Ishikawa (cell line): Measurements from ENCODE around the gene PRSS1.

ENCODE experiments used
- CEBPB ChIP-seq: IDR thresholded peaks from 2 replicates; pipeline ENCODE4 v1.6.1; 2012
- CREB1 ChIP-seq: IDR thresholded peaks from 2 replicates; pipeline ENCODE4 v1.6.1; 2012; ENCODE audit warnings: low read depth
- EGR1 ChIP-seq: IDR thresholded peaks from 2 replicates; pipeline ENCODE4 v1.6.1; 2012
- EP300 ChIP-seq: IDR thresholded peaks from 2 replicates; pipeline ENCODE4 v1.6.1; 2012; ENCODE audit warnings: borderline replicate concordance
- FOXM1 ChIP-seq: IDR thresholded peaks from 2 replicates; pipeline ENCODE4 v1.6.1; 2012; ENCODE audit warnings: low read depth, borderline replicate concordance
- NFIC ChIP-seq: IDR thresholded peaks from 2 replicates; pipeline ENCODE4 v1.6.1; 2012
- RAD21 ChIP-seq: IDR thresholded peaks from 2 replicates; pipeline ENCODE4 v1.6.1; 2012; ENCODE audit warnings: low read depth
- TAF1 ChIP-seq: IDR thresholded peaks from 2 replicates; pipeline ENCODE4 v1.6.1; 2012; ENCODE audit warnings: low read depth, mild to moderate bottlenecking
- TCF12 ChIP-seq: IDR thresholded peaks from 2 replicates; pipeline ENCODE4 v1.6.1; 2012; ENCODE audit warnings: low read depth
- TEAD4 ChIP-seq: IDR thresholded peaks from 2 replicates; pipeline ENCODE4 v1.6.1; 2012
- YY1 ChIP-seq: IDR thresholded peaks from 2 replicates; pipeline ENCODE4 v1.6.1; 2012; ENCODE audit warnings: low read depth
- ZBTB7A ChIP-seq: IDR thresholded peaks from 2 replicates; pipeline ENCODE4 v1.6.1; 2012; ENCODE audit warnings: low read depth
- TF ChIP-seq, protein P1 (sequence below): IDR thresholded peaks from 2 replicates; pipeline ENCODE4 v1.6.1; 2012
- TF ChIP-seq, protein P2 (sequence below): IDR thresholded peaks from 2 replicates; pipeline ENCODE4 v1.6.1; 2012; ENCODE audit warnings: low read depth, mild to moderate bottlenecking
- TF ChIP-seq, protein P3 (sequence below): IDR thresholded peaks from 2 replicates; pipeline ENCODE4 v1.6.1; 2012

Gene PRSS1

DNA sequence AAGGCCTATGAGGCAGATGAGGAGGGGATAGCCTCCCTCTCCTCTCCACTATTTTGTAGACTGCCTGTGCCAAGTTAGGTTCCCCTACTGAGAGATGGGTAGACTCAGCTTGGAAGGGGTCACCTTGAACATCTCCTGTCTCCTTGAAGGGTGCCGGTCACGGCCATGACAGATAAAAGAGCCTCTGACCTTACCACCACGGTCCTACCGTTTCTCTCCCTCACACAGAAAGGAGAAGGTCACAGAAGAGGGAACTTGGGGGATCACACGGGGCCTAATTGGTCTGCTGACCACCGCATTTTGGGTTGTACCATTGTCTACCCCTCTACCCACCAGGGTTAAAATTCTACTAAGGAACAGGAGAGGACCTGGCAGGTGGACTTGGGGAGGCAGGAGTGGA, 38.5 kb downstream of the PRSS1 start:
- TF ChIP-seq CREB1: no peak
- no peak for TF ChIP-seq TEAD4
- no peak for TF ChIP-seq NFIC
- TF ChIP-seq, protein P1, sequence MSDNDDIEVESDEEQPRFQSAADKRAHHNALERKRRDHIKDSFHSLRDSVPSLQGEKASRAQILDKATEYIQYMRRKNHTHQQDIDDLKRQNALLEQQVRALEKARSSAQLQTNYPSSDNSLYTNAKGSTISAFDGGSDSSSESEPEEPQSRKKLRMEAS: no peak

DNA sequence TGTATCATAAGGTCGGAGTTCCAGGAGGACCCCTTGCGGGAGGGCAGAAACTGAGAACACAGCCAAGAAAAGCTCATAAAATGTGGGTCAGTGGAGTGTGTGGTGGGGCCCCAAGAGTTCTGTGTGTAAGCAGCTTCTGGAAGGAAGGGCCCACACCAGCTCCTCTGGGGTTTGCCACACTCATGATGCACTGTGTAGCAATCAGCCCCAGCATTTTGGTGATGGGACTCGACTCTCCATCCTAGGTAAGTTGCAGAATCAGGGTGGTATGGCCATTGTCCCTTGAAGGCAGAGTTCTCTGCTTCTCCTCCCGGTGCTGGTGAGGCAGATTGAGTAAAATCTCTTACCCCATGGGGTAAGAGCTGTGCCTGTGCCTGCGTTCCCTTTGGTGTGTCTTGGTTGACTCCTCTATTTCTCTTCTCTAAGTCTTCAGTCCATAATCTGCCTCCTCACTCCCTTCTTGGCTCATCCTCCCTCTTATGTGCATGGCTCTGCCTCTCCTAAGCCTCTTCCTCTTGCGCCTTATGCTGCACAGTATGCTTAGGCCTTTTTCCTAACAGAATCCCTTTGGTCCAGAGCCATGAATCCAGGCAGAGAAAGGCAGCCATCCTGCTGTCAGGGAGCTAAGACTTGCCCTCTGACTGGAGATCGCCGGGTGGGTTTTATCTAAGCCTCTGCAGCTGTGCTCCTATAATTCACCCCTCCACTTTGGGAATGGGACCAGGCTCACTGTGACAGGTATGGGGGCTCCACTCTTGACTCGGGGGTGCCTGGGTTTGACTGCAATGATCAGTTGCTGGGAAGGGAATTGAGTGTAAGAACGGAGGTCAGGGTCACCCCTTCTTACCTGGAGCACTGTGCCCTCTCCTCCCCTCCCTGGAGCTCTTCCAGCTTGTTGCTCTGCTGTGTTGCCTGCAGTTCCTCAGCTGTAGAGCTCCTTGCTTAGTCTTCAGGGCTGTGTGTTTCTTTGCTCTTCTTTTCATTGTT, 39.3 kb downstream of the PRSS1 start:
- TF ChIP-seq EGR1 (no peak), NFIC (no peak), TEAD4 (no peak), FOXM1 (no peak), TAF1 (no peak), CEBPB (no peak), TCF12 (no peak), YY1 (no peak)
- TF ChIP-seq, protein P2, sequence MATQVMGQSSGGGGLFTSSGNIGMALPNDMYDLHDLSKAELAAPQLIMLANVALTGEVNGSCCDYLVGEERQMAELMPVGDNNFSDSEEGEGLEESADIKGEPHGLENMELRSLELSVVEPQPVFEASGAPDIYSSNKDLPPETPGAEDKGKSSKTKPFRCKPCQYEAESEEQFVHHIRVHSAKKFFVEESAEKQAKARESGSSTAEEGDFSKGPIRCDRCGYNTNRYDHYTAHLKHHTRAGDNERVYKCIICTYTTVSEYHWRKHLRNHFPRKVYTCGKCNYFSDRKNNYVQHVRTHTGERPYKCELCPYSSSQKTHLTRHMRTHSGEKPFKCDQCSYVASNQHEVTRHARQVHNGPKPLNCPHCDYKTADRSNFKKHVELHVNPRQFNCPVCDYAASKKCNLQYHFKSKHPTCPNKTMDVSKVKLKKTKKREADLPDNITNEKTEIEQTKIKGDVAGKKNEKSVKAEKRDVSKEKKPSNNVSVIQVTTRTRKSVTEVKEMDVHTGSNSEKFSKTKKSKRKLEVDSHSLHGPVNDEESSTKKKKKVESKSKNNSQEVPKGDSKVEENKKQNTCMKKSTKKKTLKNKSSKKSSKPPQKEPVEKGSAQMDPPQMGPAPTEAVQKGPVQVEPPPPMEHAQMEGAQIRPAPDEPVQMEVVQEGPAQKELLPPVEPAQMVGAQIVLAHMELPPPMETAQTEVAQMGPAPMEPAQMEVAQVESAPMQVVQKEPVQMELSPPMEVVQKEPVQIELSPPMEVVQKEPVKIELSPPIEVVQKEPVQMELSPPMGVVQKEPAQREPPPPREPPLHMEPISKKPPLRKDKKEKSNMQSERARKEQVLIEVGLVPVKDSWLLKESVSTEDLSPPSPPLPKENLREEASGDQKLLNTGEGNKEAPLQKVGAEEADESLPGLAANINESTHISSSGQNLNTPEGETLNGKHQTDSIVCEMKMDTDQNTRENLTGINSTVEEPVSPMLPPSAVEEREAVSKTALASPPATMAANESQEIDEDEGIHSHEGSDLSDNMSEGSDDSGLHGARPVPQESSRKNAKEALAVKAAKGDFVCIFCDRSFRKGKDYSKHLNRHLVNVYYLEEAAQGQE: no peak

DNA sequence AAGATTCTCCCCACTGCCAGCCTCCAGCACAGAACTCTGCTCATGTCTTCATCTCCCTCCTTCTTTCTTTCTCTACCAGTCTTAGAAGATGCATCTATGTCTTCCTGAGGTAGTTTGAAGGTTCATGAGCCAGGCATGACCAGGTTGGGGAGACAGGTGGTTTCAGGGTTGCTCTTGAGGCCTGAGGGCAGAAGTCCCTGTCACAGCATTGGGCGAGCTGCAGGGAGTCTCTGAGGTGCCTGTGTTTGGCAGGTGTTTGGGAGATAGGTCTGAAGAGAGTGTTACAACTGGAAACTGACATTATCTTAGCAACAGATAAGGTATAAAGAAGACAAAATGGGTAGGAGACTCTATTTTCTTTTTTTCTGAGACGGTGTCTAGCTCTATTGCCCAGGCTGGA, 40.2 kb downstream of the PRSS1 start:
- TF ChIP-seq RAD21: no peak
- TF ChIP-seq EP300: no peak
- TF ChIP-seq EGR1: no peak
- TF ChIP-seq CREB1: no peak
- TF ChIP-seq FOXM1: no peak
- TF ChIP-seq, protein P3, sequence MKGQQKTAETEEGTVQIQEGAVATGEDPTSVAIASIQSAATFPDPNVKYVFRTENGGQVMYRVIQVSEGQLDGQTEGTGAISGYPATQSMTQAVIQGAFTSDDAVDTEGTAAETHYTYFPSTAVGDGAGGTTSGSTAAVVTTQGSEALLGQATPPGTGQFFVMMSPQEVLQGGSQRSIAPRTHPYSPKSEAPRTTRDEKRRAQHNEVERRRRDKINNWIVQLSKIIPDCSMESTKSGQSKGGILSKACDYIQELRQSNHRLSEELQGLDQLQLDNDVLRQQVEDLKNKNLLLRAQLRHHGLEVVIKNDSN: no peak
- TF ChIP-seq TCF12: no peak
- TF ChIP-seq, protein P2: no peak
- no peak for TF ChIP-seq TEAD4

DNA sequence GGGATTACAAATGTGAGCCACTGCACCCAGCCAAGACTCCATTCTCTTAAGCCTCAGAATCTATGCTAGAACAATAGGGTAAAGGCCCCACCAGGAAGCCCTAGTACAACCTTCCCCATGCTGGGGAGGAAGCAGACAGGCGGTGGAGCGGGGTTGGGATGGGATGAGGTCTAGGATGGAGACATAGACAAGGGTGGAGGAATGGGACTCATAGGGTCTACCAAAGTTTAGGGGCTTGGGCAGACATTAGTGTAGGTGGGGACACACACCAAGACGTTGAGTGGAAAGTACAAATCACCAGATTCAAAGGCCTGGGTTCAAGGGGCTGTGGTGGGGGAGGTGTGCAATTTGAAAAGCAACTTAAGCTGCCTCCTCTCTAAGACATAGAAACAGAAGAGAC, 40.8 kb downstream of the PRSS1 start:
- TF ChIP-seq TEAD4 (no peak), EP300 (no peak), CREB1 (no peak), TCF12 (no peak), FOXM1 (no peak), YY1 (no peak), NFIC (no peak)
- TF ChIP-seq, protein P1: no peak
- TF ChIP-seq, protein P2: no peak

DNA sequence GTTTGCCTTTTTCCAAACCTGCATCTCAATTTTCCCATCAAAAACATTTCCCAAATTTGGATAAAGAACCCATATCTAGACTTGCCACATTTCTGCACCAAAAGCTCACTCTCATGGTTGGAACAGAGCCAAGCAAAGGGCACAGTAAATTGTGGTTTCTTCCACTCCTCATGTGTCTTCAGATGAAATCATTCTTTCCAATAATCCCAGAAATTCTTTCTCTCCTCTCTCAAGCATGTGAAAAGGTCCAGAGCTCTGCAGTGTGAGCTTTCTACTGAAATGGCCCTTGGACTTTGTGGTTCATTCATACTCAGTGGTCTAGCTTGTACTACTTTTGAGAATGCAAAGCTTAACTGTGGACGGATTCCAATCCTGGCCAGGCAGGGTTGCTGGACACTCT, 41.3 kb downstream of the PRSS1 start:
- TF ChIP-seq, protein P1: no peak
- TF ChIP-seq TEAD4 (no peak), FOXM1 (no peak), NFIC (no peak), CEBPB (no peak), ZBTB7A (no peak), TAF1 (no peak), EGR1 (no peak), RAD21 (no peak), TCF12 (no peak), EP300 (no peak), CREB1 (no peak), YY1 (no peak)
- TF ChIP-seq, protein P2: no peak
- TF ChIP-seq, protein P3: no peak
